Uterus (tissue), 2 donors: ENCODE measurements around the gene ZNF101.

Experiments used
- POLR2A ChIP-seq, 2 donors: fragments of 450-650 bp; IDR thresholded peaks; one replicate each; pipeline ENCODE4 v1.6.1; 2016; ENCODE audit warnings: antibody characterized with exemption in 2 of 2, mild to moderate bottlenecking in 1 of 2, moderate library complexity in 1 of 2
- TF ChIP-seq, protein P1 (sequence below), 4 experiments: fragments of 200-600 bp in 2 of 4; fragments of 450-650 bp in 2 of 4; sonication (generic) in 2 of 4; IDR thresholded peaks; one replicate each; pipeline ENCODE4 v1.5.1; 2016 to 2019; ENCODE audit warnings: antibody characterized with exemption in 4 of 4, mild to moderate bottlenecking in 2 of 4, moderate library complexity in 1 of 4

DNA sequence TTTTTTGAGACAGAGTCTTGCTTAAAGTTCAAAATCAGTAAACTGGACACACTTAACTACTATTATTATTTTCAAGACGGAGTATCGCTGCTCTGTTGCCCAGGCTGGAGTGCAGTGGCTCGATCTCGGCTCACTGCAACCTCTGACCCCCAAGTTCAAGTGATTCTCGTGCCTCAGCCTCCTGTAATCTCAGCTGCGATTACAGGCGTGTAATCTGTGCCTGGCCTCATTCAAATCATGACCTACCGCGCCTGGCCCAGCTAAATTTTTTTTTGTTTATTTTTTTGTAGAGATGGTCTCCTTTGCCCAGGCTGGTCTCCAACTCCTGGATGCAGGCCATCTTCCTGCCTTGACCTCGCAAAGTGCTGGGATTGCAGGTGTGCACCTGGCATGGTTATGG is 23.0 kb downstream of the ZNF101 start:
- no peak for TF ChIP-seq POLR2A (IDR thresholded peaks at IDR 0.05)
- TF ChIP-seq, protein P1, sequence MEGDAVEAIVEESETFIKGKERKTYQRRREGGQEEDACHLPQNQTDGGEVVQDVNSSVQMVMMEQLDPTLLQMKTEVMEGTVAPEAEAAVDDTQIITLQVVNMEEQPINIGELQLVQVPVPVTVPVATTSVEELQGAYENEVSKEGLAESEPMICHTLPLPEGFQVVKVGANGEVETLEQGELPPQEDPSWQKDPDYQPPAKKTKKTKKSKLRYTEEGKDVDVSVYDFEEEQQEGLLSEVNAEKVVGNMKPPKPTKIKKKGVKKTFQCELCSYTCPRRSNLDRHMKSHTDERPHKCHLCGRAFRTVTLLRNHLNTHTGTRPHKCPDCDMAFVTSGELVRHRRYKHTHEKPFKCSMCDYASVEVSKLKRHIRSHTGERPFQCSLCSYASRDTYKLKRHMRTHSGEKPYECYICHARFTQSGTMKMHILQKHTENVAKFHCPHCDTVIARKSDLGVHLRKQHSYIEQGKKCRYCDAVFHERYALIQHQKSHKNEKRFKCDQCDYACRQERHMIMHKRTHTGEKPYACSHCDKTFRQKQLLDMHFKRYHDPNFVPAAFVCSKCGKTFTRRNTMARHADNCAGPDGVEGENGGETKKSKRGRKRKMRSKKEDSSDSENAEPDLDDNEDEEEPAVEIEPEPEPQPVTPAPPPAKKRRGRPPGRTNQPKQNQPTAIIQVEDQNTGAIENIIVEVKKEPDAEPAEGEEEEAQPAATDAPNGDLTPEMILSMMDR (IDR thresholded peaks at IDR 0.05): no peak
